Panc1 (cell line): ENCODE measurements around the gene LYRM4. TPM values are rescaled to one million over a fixed set of nuclear protein-coding genes. Genes with fewer than 3 reads are reported as not detected.

Experiments
- ATAC-seq: fragments of 200-7000 bp; cut with Tn5 transposase; 2 replicates; pipeline ENCODE4 v1.9.1; 2020; ENCODE audit warnings: mild to moderate bottlenecking, moderate library complexity
- BruUV-seq: library from RNA; stranded (reverse); fragments of 400-500 nt; replicated peaks from 2 replicates; lab custom pipeline; 2021; lab: Mats Ljungman, UMichigan
- CTCF ChIA-PET: fragments of 300-600 bp; sonication (Branson Sonifier 250); formaldehyde crosslinking; loops from one replicate; lab custom pipeline; 2022; ENCODE audit warnings: antibody characterized with exemption; lab: Charles Lee
- POLR2A ChIA-PET: fragments of 300-600 bp; sonication (Branson Sonifier 250); formaldehyde crosslinking; loops from one replicate; lab custom pipeline; 2022; ENCODE audit warnings: antibody characterized with exemption; lab: Charles Lee
- DNase-seq: peaks from one replicate; pipeline ENCODE4 v3.0.0-alpha.2; 2010; ENCODE audit warnings: low read depth, low spot score
- H3K27ac ChIP-seq: 2 replicates; pipeline ENCODE4 v1.5.1; 2011; ENCODE audit warnings: mild to moderate bottlenecking, low read length, inconsistent platforms
- H3K27me3 ChIP-seq: fragments of 200-500 bp; sonication (Bioruptor generic); 2 replicates; pipeline ENCODE4 v1.6.0; 2014; ENCODE audit warnings: low read length, inconsistent platforms; ENCODE audit not compliant: control insufficient read depth, insufficient read depth
- H3K36me3 ChIP-seq: fragments of 200-500 bp; sonication (Bioruptor generic); 2 replicates; pipeline ENCODE4 v1.5.1; 2014; ENCODE audit warnings: inconsistent platforms, mild to moderate bottlenecking, low read length, moderate library complexity; ENCODE audit not compliant: control insufficient read depth, insufficient read depth
- H3K4me1 ChIP-seq: 2 replicates; pipeline ENCODE4 v1.5.1; 2011; ENCODE audit warnings: inconsistent platforms, mild to moderate bottlenecking, low read length, moderate library complexity; ENCODE audit not compliant: control insufficient read depth, insufficient read depth
- H3K4me3 ChIP-seq, 2 experiments: 2 replicates each; pipeline ENCODE4 v1.5.1; 2011 to 2012; ENCODE audit warnings: low read depth in 2 of 2, low read length in 2 of 2, mild to moderate bottlenecking in 2 of 2, inconsistent platforms in 1 of 2, moderate library complexity in 1 of 2
- H3K9me3 ChIP-seq: fragments of 200-500 bp; sonication (Bioruptor generic); 2 replicates; pipeline ENCODE4 v1.5.1; 2014; ENCODE audit warnings: low read depth, mild to moderate bottlenecking, inconsistent platforms, low read length, moderate library complexity; ENCODE audit not compliant: control insufficient read depth, insufficient read depth
- CTCF ChIP-seq: fragments of 450-650 bp; IDR thresholded peaks from 2 replicates; pipeline ENCODE4 v1.5.1; 2017; ENCODE audit warnings: mild to moderate bottlenecking
- POLR2AphosphoS5 ChIP-seq: IDR thresholded peaks from 2 replicates; pipeline ENCODE4 v1.6.1; 2012; ENCODE audit warnings: mild to moderate bottlenecking, low read depth, low read length, moderate library complexity
- REST ChIP-seq, 2 experiments: IDR thresholded peaks; 2 replicates each; pipeline ENCODE4 v1.6.1; 2011 to 2012; ENCODE audit warnings: low read depth in 2 of 2, control low read depth in 1 of 2, low read length in 1 of 2, mild to moderate bottlenecking in 1 of 2, moderate library complexity in 1 of 2; ENCODE audit not compliant: insufficient read depth in 1 of 2
- SIN3A ChIP-seq: IDR thresholded peaks from 2 replicates; pipeline ENCODE4 v1.6.1; 2012; ENCODE audit warnings: low read depth, mild to moderate bottlenecking, low read length, moderate library complexity, borderline replicate concordance; ENCODE audit not compliant: insufficient read depth
- TCF7L2 ChIP-seq: IDR thresholded peaks from 2 replicates; pipeline ENCODE4 v1.6.1; 2011; ENCODE audit warnings: mild to moderate bottlenecking, low read depth, low read length, inconsistent platforms
- in situ Hi-C: cut with HindIII; loops from 2 replicates; pipeline ENCODE4 v1.10.0; 2016; ENCODE audit warnings: low sequenced_read_pairs, low pct_unique_long_range_greater_than_20kb
- intact Hi-C: fragments of 100-400 bp; cut with micrococcal nuclease; formaldehyde crosslinking; loops from one replicate; pipeline ENCODE4 v1.10.0; 2022; ENCODE audit not compliant: unreplicated experiment
- total RNA-seq: library from RNA; stranded (reverse); gene quantifications from one replicate; pipeline ENCODE4 v1.2.1, GENCODE V29; 2021; ENCODE audit not compliant: unreplicated experiment

LYRM4 gene
- total RNA-seq, 1 experiment from 2014 or later: 27.4 TPM

- Histone ChIP-seq H3K27me3 (no peaks in the 10 kb centered on the region), H3K4me1 (no peaks in the 10 kb centered on the region), H3K36me3 (no peaks in the 10 kb centered on the region), H3K4me3 (no peak overlapping the region), H3K9me3 (no peaks in the 10 kb centered on the region), H3K27ac (no peak overlapping the region)
- ATAC-seq: no peak
- intact Hi-C loops: no loop called here
- in situ Hi-C loops: no loop called here
- DNase-seq: no peak
- TF ChIP-seq CTCF: no peak
- no peak for TF ChIP-seq TCF7L2
- ChIA-PET CTCF (interaction anchor here (1.1 kb wide), 1 partner anchor 48 kb away, joined by 3 read pairs; no protein-coding TSS in a partner anchor), POLR2A (interaction anchor here (0.6 kb wide), 1 partner anchor 27 kb away, joined by 8 read pairs; no protein-coding TSS in a partner anchor)
- no TSS peak for BruUV-seq
These were observed 69.0 kb downstream of the LYRM4 start for GRCh38 chr6:5191722-5192121.

- no peaks in the 10 kb centered on the region for H3K36me3 ChIP-seq
- no TSS peak for BruUV-seq
- no peak overlapping the region for H3K4me3 ChIP-seq
- TF ChIP-seq SIN3A (no peak), POLR2AphosphoS5 (no peak), REST (IDR thresholded peaks at IDR 0.05; ENCODE audit: insufficient read depth in 1 of 2, low read depth in 2 of 2, low read length in 1 of 2) (no peak), TCF7L2 (no peak), CTCF (no peak)
- in situ Hi-C loops (no loop called here), intact Hi-C loops (no loop called here)
- no peaks in the 10 kb centered on the region for H3K4me1 ChIP-seq
- no peaks in the 10 kb centered on the region for H3K9me3 ChIP-seq
- CTCF ChIA-PET: interaction anchor here (1.1 kb wide), 1 partner anchor 48 kb away, joined by 3 read pairs; no protein-coding TSS in a partner anchor
- POLR2A ChIA-PET: no interaction called here
- ATAC-seq (no peak), DNase-seq (no peak)
- H3K27ac ChIP-seq: no peak overlapping the region
- H3K27me3 ChIP-seq: no peaks in the 10 kb centered on the region
These were observed 69.5 kb downstream of the LYRM4 start for GRCh38 chr6:5191222-5191621.
